HG03108 (cell line): ENCODE measurements around the gene MDH2.
"Not testable (repeated sequence)": the region's sequence is repeated elsewhere in the genome, so short reads cannot be mapped to it uniquely, and the experiment has no call there.

Experiments
- ATAC-seq: cut with Tn5 transposase; IDR thresholded peaks from one replicate; pipeline ENCODE4 v1.9.1; 2021; ENCODE audit warnings: moderate library complexity; ENCODE audit not compliant: unreplicated experiment

The MDH2 gene

GRCh38 chr7:76047811-76048667 lies at the start of gene MDH2, which contains the start of gene STYXL1:
MDH2 (plus strand) TSS chr7:76048106; CDS start chr7:76048161, 55 bp downstream.
STYXL1 (minus strand) TSS chr7:76048000; CDS start chr7:76030523, 17,477 bp downstream.
- peak; percentile 97 for ATAC-seq

GRCh38 chr7:76000566-76000965 lies 47.3 kb upstream of the MDH2 start:
- no peak for ATAC-seq

- no peak for ATAC-seq
Measured at GRCh38 chr7:76002139-76002538, 45.8 kb upstream of the MDH2 start.

- ATAC-seq: no peak
Measured at GRCh38 chr7:76002822-76003221, 45.1 kb upstream of the MDH2 start.

- ATAC-seq: no peak
Measured at GRCh38 chr7:76003351-76003750, 44.6 kb upstream of the MDH2 start.

GRCh38 chr7:76005004-76005403 lies 42.9 kb upstream of the MDH2 start:
- not testable (repeated sequence) for ATAC-seq

GRCh38 chr7:76008156-76008687 lies 39.7 kb upstream of the MDH2 start:
- ATAC-seq: no peak

GRCh38 chr7:76009672-76010600 lies 38.0 kb upstream of the MDH2 start:
- no peak for ATAC-seq

GRCh38 chr7:76011442-76011861 lies 36.5 kb upstream of the MDH2 start:
- no peak for ATAC-seq

- ATAC-seq: no peak
Measured at GRCh38 chr7:76016191-76016947, 31.5 kb upstream of the MDH2 start.

GRCh38 chr7:76018520-76018919 lies 29.4 kb upstream of the MDH2 start:
- not testable (repeated sequence) for ATAC-seq

- no peak for ATAC-seq
Measured at GRCh38 chr7:76020031-76020714, 27.7 kb upstream of the MDH2 start.

- ATAC-seq: no peak
Measured at GRCh38 chr7:76022026-76022780, 25.7 kb upstream of the MDH2 start.

- no peak for ATAC-seq
Measured at GRCh38 chr7:76023002-76023401, 24.9 kb upstream of the MDH2 start.

GRCh38 chr7:76029682-76030081 lies 18.2 kb upstream of the MDH2 start:
- ATAC-seq: not testable (repeated sequence)

- no peak for ATAC-seq
Measured at GRCh38 chr7:76031964-76032363, 15.9 kb upstream of the MDH2 start.

GRCh38 chr7:76037310-76037709 lies 10.6 kb upstream of the MDH2 start:
- ATAC-seq: no peak

GRCh38 chr7:76040126-76040525 lies 7.8 kb upstream of the MDH2 start:
- ATAC-seq: no peak

GRCh38 chr7:76044375-76044865 lies 3.5 kb upstream of the MDH2 start:
- no peak for ATAC-seq
